Fibroblast of lung (primary cell): Measurements from ENCODE around the gene PMIS2. TPM values are rescaled to one million over a fixed set of nuclear protein-coding genes. Genes with fewer than 3 reads are reported as not detected.

Source experiments
- DNase-seq, 2 donors: peaks; one replicate each; pipeline versions ENCODE4 v3.0.0 to v3.0.0-alpha.2; 2010; ENCODE audit warnings: low read depth in 2 of 2
- H2AFZ ChIP-seq: 2 replicates; pipeline ENCODE4 v1.5.1; 2012; ENCODE audit warnings: low read length, control low read depth, inconsistent platforms
- H3K27ac ChIP-seq: 2 replicates; pipeline ENCODE4 v1.5.1; 2011; ENCODE audit warnings: low read length, control low read depth; ENCODE audit not compliant: insufficient read depth
- H3K27me3 ChIP-seq: 2 replicates; pipeline ENCODE4 v1.5.1; 2011; ENCODE audit warnings: mild to moderate bottlenecking, low read length; ENCODE audit not compliant: control insufficient read depth, insufficient read depth
- H3K36me3 ChIP-seq: 2 replicates; pipeline ENCODE4 v1.5.1; 2011; ENCODE audit warnings: low read length; ENCODE audit not compliant: control insufficient read depth, insufficient read depth
- H3K4me1 ChIP-seq: 2 replicates; pipeline ENCODE4 v1.5.1; 2011; ENCODE audit warnings: low read length; ENCODE audit not compliant: control insufficient read depth, insufficient read depth; ENCODE audit errors: extremely low read depth
- H3K4me2 ChIP-seq: 2 replicates; pipeline ENCODE4 v1.5.1; 2011; ENCODE audit warnings: low read length, control low read depth; ENCODE audit not compliant: insufficient read depth; ENCODE audit errors: extremely low read depth
- H3K4me3 ChIP-seq, 4 experiments: fragments of 200-600 bp in 1 of 4; sonication (generic) in 1 of 4; replicated peaks in 1 of 4; 2 replicates each; pipeline ENCODE4 v1.5.1; 2011 to 2016; ENCODE audit warnings: low read length in 4 of 4, low read depth in 3 of 4, mild to moderate bottlenecking in 3 of 4, control low read depth in 2 of 4, inconsistent platforms in 1 of 4, mixed read lengths in 1 of 4; ENCODE audit not compliant: insufficient read depth in 1 of 4; ENCODE audit errors: control extremely low read depth in 1 of 4
- H3K79me2 ChIP-seq: 2 replicates; pipeline ENCODE4 v1.5.1; 2012; ENCODE audit warnings: mild to moderate bottlenecking, low read length, inconsistent platforms; ENCODE audit not compliant: control insufficient read depth, insufficient read depth
- H3K9ac ChIP-seq: 2 replicates; pipeline ENCODE4 v1.5.1; 2011; ENCODE audit warnings: mild to moderate bottlenecking, low read length, control low read depth; ENCODE audit not compliant: insufficient read depth
- H3K9me3 ChIP-seq: 2 replicates; pipeline ENCODE4 v1.5.1; 2012; ENCODE audit warnings: low read depth, low read length; ENCODE audit not compliant: control insufficient read depth, insufficient read depth
- H4K20me1 ChIP-seq: 2 replicates; pipeline ENCODE4 v1.5.1; 2011; ENCODE audit warnings: low read length; ENCODE audit not compliant: control insufficient read depth, insufficient read depth; ENCODE audit errors: extremely low read depth
- CTCF ChIP-seq, 2 donors: IDR thresholded peaks in 1 of 2; conservative IDR thresholded peaks in 1 of 2; 1 replicate in 1 of 2; 2 replicates in 1 of 2; pipeline ENCODE4 v1.5.1; 2011 to 2012; ENCODE audit warnings: low read length in 2 of 2, control low read depth in 1 of 2, inconsistent platforms in 1 of 2, low read depth in 1 of 2, mild to moderate bottlenecking in 1 of 2
- EZH2 ChIP-seq: IDR thresholded peaks from 2 replicates; pipeline ENCODE4 v1.5.1; 2012; ENCODE audit warnings: low read length, control low read depth, mild to moderate bottlenecking; ENCODE audit errors: missing control alignments
- polyA plus RNA-seq, 2 donors: library from polyadenylated mRNA; depleted of rRNA in 1 of 2; stranded (reverse) in 1 of 2; unstranded in 1 of 2; fragments of >200 nt; gene quantifications; 2 replicates each; pipeline ENCODE4 v1.2.1, GENCODE V29; 2011 to 2012; ENCODE audit warnings: missing spikeins in 1 of 2
- total RNA-seq: library from RNA; depleted of rRNA; stranded (reverse); fragments of >200 nt; gene quantifications from 2 replicates; pipeline ENCODE4 v1.2.1, GENCODE V29; 2014

Gene PMIS2
- total and polyA plus RNA-seq, 2 donors (not counting 1 experiment from before 2014, with no cell fraction given), result not detected

- Histone ChIP-seq H3K27ac (no peak overlapping the region), H3K9me3 (no peaks in the 10 kb centered on the region), H3K36me3 (no peaks in the 10 kb centered on the region), H3K9ac (no peak overlapping the region), H3K4me3 (no peak overlapping the region), H3K79me2 (no peaks in the 10 kb centered on the region), H3K4me2 (no peak overlapping the region), H4K20me1 (no peaks in the 10 kb centered on the region), H2AFZ (no peak overlapping the region), H3K27me3 (no peaks in the 10 kb centered on the region), H3K4me1 (no peaks in the 10 kb centered on the region)
- no peak for DNase-seq
- TF ChIP-seq EZH2 (no peak), CTCF (conservative IDR thresholded peaks at IDR 0.05 in 1 of 2, IDR thresholded peaks at IDR 0.05 in 1 of 2; ENCODE audit: low read depth in 1 of 2, low read length in 2 of 2) (no peak)
Observed at GRCh38 chr19:35571406-35571965, 14.5 kb upstream of the PMIS2 start.

- Histone ChIP-seq H3K9ac (no peak overlapping the region), H3K79me2 (no peaks in the 10 kb centered on the region), H3K36me3 (no peaks in the 10 kb centered on the region), H3K27me3 (no peaks in the 10 kb centered on the region), H4K20me1 (no peaks in the 10 kb centered on the region), H2AFZ (no peak overlapping the region), H3K4me2 (no peak overlapping the region), H3K27ac (no peak overlapping the region), H3K4me1 (no peaks in the 10 kb centered on the region), H3K4me3 (no peak overlapping the region), H3K9me3 (no peaks in the 10 kb centered on the region)
- TF ChIP-seq EZH2 (no peak), CTCF (conservative IDR thresholded peaks at IDR 0.05 in 1 of 2, IDR thresholded peaks at IDR 0.05 in 1 of 2; ENCODE audit: low read depth in 1 of 2, low read length in 2 of 2) (no peak)
- DNase-seq, result no peak
Observed at GRCh38 chr19:35577918-35578317, 8.1 kb upstream of the PMIS2 start.

DNA sequence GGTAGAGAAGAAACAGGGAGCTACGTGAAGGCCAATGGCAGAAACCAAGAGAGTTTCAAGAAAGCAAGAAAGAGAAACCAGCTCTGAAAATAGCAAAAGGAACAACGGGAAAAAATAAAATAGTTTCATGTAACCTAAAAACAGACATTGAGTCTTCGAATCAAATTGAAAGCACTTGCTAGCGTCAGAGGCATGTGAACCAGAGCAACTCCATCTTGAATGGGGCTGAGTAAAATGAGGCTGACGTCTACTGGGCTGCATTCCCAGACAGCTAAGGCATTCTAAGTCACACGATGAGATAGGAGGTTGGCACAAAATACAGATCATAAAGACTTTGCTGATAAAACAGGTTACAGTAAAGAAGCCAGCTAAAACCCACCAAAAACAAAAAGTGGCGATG lies 7.3 kb upstream of the PMIS2 start:
- H3K27ac ChIP-seq, result no peak overlapping the region
- no peaks in the 10 kb centered on the region for H4K20me1 ChIP-seq
- no peaks in the 10 kb centered on the region for H3K27me3 ChIP-seq
- TF ChIP-seq EZH2 (no peak), CTCF (conservative IDR thresholded peaks at IDR 0.05 in 1 of 2, IDR thresholded peaks at IDR 0.05 in 1 of 2; ENCODE audit: low read depth in 1 of 2, low read length in 2 of 2) (no peak)
- peak in 1 of 2 donors; percentile 10 for DNase-seq
- no peak overlapping the region for H3K4me2 ChIP-seq
- no peaks in the 10 kb centered on the region for H3K9me3 ChIP-seq
- no peak overlapping the region for H3K4me3 ChIP-seq
- no peaks in the 10 kb centered on the region for H3K36me3 ChIP-seq
- no peaks in the 10 kb centered on the region for H3K79me2 ChIP-seq
- no peak overlapping the region for H2AFZ ChIP-seq
- H3K9ac ChIP-seq, result no peak overlapping the region
- H3K4me1 ChIP-seq, result no peaks in the 10 kb centered on the region
